HG02642 (cell line): ENCODE results near the gene SNRNP200.

ENCODE experiments used
- ATAC-seq: cut with Tn5 transposase; IDR thresholded peaks from one replicate; pipeline ENCODE4 v1.9.1; 2021; ENCODE audit warnings: mild to moderate bottlenecking; ENCODE audit not compliant: unreplicated experiment, poor library complexity

SNRNP200 gene

GRCh38 chr2:96225016-96225533, 80.3 kb downstream of the SNRNP200 start:
- ATAC-seq, result peak; percentile 87
